HL-60 (cell line): Measurements from ENCODE around the gene CADM4.

ENCODE experiments used
- GABPA ChIP-seq: IDR thresholded peaks from 2 replicates; pipeline ENCODE4 v1.6.1; 2012; ENCODE audit warnings: low read depth
- REST ChIP-seq: IDR thresholded peaks from 2 replicates; pipeline ENCODE4 v1.6.1; 2012; ENCODE audit warnings: low read depth; ENCODE audit not compliant: insufficient replicate concordance
- TF ChIP-seq, protein P1 (sequence below): IDR thresholded peaks from one replicate; pipeline ENCODE4 v1.5.1; 2011; ENCODE audit warnings: low read length, control low read depth, inconsistent platforms; ENCODE audit not compliant: insufficient read depth

DNA sequence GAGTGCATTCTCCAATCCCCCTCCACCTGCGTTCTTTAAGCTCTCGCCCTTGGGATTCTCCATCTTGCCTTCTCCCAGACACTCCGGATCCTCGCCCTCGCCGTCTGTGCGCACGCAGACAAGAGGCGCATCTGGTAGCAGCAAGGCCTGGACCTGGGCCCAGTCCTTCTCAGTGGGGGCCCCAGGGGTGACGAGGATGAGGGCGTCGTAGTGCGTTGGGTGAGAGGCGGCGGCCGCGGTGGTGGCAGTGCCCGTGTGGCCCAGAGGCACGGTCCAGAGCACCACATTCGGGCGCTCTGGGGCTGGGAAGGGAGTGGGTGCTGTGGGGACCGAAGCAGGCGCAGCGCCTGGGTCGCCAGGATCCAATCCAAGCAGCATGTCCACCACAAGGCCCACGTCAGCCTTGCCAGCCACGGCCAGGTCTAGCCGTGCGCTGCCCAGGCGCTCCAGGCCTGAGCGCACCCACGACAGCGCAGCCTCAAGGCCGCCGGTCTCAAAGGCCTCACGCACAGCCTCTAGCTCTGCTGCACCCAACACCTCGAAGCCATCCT, 46.8 kb downstream of the CADM4 start:
- no peak for TF ChIP-seq REST
- TF ChIP-seq, protein P1, sequence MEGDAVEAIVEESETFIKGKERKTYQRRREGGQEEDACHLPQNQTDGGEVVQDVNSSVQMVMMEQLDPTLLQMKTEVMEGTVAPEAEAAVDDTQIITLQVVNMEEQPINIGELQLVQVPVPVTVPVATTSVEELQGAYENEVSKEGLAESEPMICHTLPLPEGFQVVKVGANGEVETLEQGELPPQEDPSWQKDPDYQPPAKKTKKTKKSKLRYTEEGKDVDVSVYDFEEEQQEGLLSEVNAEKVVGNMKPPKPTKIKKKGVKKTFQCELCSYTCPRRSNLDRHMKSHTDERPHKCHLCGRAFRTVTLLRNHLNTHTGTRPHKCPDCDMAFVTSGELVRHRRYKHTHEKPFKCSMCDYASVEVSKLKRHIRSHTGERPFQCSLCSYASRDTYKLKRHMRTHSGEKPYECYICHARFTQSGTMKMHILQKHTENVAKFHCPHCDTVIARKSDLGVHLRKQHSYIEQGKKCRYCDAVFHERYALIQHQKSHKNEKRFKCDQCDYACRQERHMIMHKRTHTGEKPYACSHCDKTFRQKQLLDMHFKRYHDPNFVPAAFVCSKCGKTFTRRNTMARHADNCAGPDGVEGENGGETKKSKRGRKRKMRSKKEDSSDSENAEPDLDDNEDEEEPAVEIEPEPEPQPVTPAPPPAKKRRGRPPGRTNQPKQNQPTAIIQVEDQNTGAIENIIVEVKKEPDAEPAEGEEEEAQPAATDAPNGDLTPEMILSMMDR: no peak
- TF ChIP-seq GABPA: no peak
